GM10847 (cell line): ENCODE measurements around the gene MARS1.

ENCODE experiments used
- POLR2A ChIP-seq: IDR thresholded peaks from 2 replicates; pipeline ENCODE4 v1.6.1; 2011; ENCODE audit not compliant: insufficient read length; ENCODE audit errors: extremely low read depth

MARS1 gene

GRCh38 chr12:57476162-57476992, 11.5 kb upstream of the MARS1 start:
- peak; percentile 31 for TF ChIP-seq POLR2A

GRCh38 chr12:57476993-57477709, 10.7 kb upstream of the MARS1 start:
- TF ChIP-seq POLR2A = no peak

GRCh38 chr12:57477710-57478681, 9.9 kb upstream of the MARS1 start:
- TF ChIP-seq POLR2A = peak; percentile 34

GRCh38 chr12:57479043-57479375, 8.9 kb upstream of the MARS1 start:
- no peak for TF ChIP-seq POLR2A

GRCh38 chr12:57479376-57480115, 8.3 kb upstream of the MARS1 start, which contains the start of gene ARHGAP9:
TSS of gene ARHGAP9 (minus strand) at chr12:57479866. CDS start at chr12:57479406, 460 bp downstream.
- no peak for TF ChIP-seq POLR2A

GRCh38 chr12:57481671-57482070, 6.2 kb upstream of the MARS1 start:
- TF ChIP-seq POLR2A = no peak

- no peak for TF ChIP-seq POLR2A
Measured at GRCh38 chr12:57483466-57483865, 4.4 kb upstream of the MARS1 start.

- no peak for TF ChIP-seq POLR2A
Measured at GRCh38 chr12:57485695-57486094, 2.2 kb upstream of the MARS1 start.

- no peak for TF ChIP-seq POLR2A
Measured at GRCh38 chr12:57487055-57487596, 742 bp upstream of the MARS1 start.

- no peak for TF ChIP-seq POLR2A
Measured at GRCh38 chr12:57488402-57489156, 711 bp downstream of the MARS1 start.

- no peak for TF ChIP-seq POLR2A
Measured at GRCh38 chr12:57489157-57489641, 1.3 kb downstream of the MARS1 start.

- TF ChIP-seq POLR2A = no peak
Measured at GRCh38 chr12:57490126-57490525, 2.3 kb downstream of the MARS1 start.
